ENCODE results near the gene TPD52L3.

The TPD52L3 gene

GRCh38 chr9:6328103-6328502, at the start of gene TPD52L3:
TPD52L3 (plus strand) TSS chr9:6328375; CDS start chr9:6328596, 221 bp downstream.
- no peak for DNase-seq

- DNase-seq: no peak
These were observed 26.3 kb upstream of the TPD52L3 start for GRCh38 chr9:6301858-6302257.

DNA sequence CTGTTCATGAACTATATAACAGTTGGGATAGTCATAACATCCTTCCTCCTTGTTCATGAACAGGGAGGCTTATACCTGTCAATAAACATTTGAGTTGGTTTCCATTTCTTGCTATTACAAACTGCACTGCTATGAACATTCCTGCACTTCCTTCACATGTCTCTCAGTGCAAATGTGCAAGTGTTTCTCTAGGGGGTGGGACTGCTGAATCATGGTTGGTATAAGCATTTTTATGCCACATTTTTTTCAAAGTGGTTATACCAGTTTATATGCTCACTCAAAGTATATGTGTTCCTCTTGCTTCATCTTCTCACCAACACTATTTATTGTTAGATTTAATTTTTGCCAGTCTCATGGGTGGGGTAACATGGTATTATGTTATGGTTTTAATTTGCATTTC, 25.8 kb upstream of the TPD52L3 start:
- DNase-seq: no peak

- no peak for DNase-seq
These were observed 23.9 kb upstream of the TPD52L3 start for GRCh38 chr9:6304232-6304631.

- DNase-seq: peak; percentile 17
These were observed 22.1 kb upstream of the TPD52L3 start for GRCh38 chr9:6305954-6306563.

GRCh38 chr9:6307551-6308096, 20.6 kb upstream of the TPD52L3 start:
- no peak for DNase-seq

DNA sequence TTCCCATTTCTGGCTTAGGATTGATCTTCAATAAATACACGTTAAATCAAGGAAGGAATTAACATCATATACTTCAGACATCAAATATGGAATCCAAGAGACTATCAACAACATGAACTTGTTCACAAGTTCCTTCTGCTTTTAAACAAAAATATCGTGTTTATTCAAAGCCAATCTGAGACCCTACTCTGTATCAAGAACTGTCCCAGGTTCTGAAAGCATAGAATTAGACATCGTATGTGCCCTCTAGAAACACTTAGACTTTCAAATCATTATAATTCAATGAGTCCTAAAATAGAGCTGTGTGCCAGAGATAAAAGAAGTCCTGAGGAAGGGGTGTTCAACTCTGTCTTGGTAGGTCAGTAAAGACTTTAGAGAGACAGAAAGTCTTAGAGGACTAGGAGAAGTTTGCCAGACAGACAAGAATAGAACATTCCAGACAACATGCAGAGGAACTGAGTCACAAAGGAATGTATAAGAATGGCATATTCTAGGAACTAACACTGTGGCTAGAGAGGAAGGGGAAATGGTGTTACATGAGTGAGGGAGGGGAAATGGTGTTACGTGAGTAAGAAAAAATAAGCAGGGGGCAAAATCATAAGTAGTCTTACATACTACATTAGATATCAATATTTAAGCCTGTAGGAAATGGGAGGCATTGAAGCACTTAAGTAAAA, 2.9 kb downstream of the TPD52L3 start:
- no peak for DNase-seq

DNA sequence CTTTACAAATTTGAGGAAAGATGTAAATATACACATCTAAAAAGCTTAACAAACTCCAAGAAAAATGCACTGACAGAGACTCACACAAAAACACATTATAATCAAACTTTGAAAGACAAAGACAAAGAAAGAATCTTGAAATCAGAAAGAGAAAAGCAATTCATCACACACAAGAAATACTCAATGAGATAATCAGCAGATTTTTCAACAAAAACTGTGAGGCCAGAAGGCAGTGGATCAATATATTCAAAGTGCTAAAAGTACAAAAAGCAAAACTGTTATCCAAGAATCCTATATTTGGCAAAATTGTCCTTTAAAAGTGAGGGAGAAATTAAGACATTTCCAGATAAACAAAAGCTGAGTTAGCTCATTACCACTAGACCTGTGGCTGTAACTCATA, 6.1 kb downstream of the TPD52L3 start:
- no peak for DNase-seq

- DNase-seq: no peak
These were observed 20.6 kb downstream of the TPD52L3 start for GRCh38 chr9:6348766-6349165.

DNA sequence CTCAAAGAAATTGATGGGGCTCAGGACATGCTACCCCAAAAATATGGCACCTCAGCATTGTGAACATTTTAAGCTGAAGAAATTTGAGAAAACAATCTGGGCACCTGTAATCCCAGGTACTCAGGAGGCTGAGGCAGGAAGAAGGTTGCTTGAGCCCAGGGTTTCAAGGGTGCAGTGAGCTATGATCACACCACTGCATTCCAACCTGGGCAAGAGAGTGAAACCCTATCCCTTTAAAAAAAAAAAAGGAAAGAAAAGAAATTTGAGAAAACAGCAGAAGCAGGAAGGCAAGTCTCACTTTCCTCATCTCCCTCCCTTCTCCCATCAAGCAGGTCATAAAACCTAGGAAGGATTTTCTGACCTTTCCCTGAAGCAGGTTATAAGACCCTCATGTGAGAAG, 23.6 kb downstream of the TPD52L3 start:
- DNase-seq: no peak

GRCh38 chr9:6354072-6354686, 26.0 kb downstream of the TPD52L3 start:
- DNase-seq: peak; percentile 68

DNA sequence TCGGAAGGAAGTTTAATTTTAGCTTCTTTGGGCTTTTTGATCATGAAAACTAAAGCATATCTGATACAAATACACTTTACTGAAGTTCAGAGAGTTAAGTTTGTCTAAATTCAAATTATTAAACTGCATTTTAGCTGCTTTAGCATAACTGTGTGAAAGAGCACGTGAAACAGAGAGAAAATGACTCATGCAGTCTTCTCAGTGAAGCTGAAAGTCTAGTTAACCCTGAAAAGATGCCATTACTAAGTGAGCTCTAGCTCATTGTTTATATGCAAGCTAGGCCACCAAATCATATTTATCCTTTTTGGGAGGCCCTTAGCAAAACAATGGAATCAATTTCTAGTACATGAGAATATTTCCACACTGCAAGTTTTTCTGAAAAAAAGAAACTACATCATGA, 27.6 kb downstream of the TPD52L3 start:
- no peak for DNase-seq

DNA sequence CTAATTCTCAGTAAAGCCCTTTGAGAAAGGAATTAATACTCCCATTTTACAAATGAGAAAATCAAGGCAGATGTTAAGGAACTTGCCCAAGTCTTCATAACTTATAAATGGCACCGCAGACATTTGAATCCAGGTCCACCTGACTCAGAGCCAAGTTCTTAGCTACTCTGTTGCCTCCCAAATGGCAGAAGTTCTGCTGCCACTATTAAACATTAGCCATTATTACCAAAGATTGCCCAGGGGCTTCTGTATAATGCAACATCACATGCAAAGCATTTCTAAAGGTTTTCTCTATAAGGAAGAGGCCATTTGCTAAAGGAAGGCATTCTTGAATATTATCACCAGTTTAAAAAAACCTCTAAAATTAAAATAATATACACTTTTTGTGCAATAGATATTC, 28.3 kb downstream of the TPD52L3 start:
- DNase-seq: no peak

DNA sequence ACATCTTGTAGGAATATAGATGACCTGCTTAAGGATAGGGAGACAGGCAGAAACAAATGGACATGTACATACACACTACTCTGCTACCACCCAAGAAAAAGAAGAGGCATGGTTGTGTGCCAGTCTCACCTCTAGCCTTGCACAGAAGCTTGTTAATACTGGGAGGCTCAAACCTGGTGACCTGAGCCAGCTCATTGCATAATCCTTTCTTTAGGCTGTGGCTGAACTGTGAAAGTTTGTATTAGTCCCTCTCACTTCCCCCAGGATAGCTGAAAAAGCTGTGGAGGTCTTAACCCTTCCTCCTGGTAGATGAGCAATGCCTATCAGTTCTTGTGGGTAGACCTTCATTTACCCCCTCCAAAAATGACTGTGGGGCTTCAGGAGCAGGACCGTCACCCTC, 28.7 kb downstream of the TPD52L3 start:
- no peak for DNase-seq

DNA sequence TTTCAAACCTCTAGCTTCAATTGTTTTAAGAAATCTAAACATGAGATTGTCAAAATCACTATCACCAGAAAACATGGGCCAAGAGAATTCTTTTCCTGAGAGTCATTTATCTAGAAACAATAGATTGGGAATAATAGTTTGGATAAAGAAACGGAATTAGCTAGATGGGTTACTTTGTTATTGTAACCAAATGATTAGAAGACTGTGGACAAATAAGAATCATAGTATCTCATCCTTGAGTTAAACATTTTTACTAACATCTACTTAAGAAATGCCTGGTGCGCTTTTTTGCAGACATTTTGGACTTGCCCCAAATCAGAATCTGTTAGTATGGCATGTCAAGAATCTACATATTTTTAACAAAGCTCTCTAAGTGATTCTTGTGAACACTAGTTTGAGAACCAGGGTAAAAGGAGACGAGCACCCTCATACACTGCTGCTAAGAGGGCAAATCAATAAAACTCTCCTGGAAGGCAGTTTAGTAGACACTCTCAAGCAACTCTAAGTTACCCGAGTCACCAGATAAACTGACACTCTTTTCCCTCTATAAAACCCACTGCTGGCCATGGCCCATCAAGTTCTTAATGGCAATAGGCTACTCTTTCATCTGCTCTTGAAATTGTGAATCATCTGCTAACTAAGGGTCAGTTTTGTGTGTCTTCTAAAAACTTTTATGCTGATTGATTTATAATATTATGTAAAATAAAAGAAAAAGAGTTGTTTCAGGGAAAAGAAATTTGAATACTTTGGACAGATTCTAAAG, 39.1 kb downstream of the TPD52L3 start:
- DNase-seq: no peak

- DNase-seq: no peak
These were observed 40.7 kb downstream of the TPD52L3 start for GRCh38 chr9:6368831-6369230.
